Tibial nerve (tissue), 4 donors: ENCODE measurements around the gene PTGR1.
"Not testable (repeated sequence)": the region's sequence is repeated elsewhere in the genome, so short reads cannot be mapped to it uniquely, and the experiment has no call there.

Experiments
- EP300 ChIP-seq, 2 donors: sonication (generic); formaldehyde crosslinking; IDR thresholded peaks; one replicate each; pipeline ENCODE4 v1.6.1; 2017; ENCODE audit warnings: antibody characterized with exemption in 2 of 2, mild to moderate bottlenecking in 1 of 2
- POLR2A ChIP-seq, 2 donors: fragments of 450-650 bp; IDR thresholded peaks; one replicate each; pipeline ENCODE4 v1.6.1; 2017; ENCODE audit warnings: antibody characterized with exemption in 2 of 2, mild to moderate bottlenecking in 2 of 2, moderate library complexity in 2 of 2
- TF ChIP-seq, protein P1 (sequence below), 5 experiments: fragments of 200-600 bp in 3 of 5; fragments of 450-650 bp in 2 of 5; sonication (generic) in 3 of 5; IDR thresholded peaks; one replicate each; pipeline ENCODE4 v1.5.1; 2016 to 2019; ENCODE audit warnings: antibody characterized with exemption in 5 of 5, mild to moderate bottlenecking in 3 of 5, moderate library complexity in 2 of 5

- TF ChIP-seq EP300, POLR2A (IDR thresholded peaks at IDR 0.05): not testable (repeated sequence)
- TF ChIP-seq, protein P1, sequence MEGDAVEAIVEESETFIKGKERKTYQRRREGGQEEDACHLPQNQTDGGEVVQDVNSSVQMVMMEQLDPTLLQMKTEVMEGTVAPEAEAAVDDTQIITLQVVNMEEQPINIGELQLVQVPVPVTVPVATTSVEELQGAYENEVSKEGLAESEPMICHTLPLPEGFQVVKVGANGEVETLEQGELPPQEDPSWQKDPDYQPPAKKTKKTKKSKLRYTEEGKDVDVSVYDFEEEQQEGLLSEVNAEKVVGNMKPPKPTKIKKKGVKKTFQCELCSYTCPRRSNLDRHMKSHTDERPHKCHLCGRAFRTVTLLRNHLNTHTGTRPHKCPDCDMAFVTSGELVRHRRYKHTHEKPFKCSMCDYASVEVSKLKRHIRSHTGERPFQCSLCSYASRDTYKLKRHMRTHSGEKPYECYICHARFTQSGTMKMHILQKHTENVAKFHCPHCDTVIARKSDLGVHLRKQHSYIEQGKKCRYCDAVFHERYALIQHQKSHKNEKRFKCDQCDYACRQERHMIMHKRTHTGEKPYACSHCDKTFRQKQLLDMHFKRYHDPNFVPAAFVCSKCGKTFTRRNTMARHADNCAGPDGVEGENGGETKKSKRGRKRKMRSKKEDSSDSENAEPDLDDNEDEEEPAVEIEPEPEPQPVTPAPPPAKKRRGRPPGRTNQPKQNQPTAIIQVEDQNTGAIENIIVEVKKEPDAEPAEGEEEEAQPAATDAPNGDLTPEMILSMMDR (IDR thresholded peaks at IDR 0.05) = not testable (repeated sequence)
Measured at GRCh38 chr9:111617349-111617748, 17.9 kb upstream of the PTGR1 start.
